OCI-LY3 (cell line): ENCODE data around the gene EMID1.
"Not testable (repeated sequence)": the region's sequence is repeated elsewhere in the genome, so short reads cannot be mapped to it uniquely, and the experiment has no call there.

Experiments
- CTCF ChIP-seq: fragments of 200-600, 300-600 bp; sonication (generic); IDR thresholded peaks from 2 replicates; pipeline ENCODE4 v1.5.1; 2014; ENCODE audit warnings: antibody characterized with exemption, low read length, low read depth
- EZH2phosphoT487 ChIP-seq: fragments of 200-600 bp; shearing (Covaris generic); IDR thresholded peaks from 2 replicates; pipeline ENCODE4 v1.6.1; 2018; ENCODE audit warnings: antibody characterized with exemption, mixed run types, low read depth

GRCh38 chr22:29240481-29240880, 34.8 kb downstream of the EMID1 start:
- not testable (repeated sequence) for TF ChIP-seq CTCF, EZH2phosphoT487
